Coronary artery (tissue), 2 donors: ENCODE measurements around the gene PTPRO.

Source experiments
- DNase-seq: peaks from one replicate; pipeline ENCODE4 v3.0.0-alpha.2; 2017; ENCODE audit warnings: low spot score
- H3K27ac ChIP-seq, 2 donors: fragments of 200-600 bp; sonication (generic); one replicate each; pipeline ENCODE4 v1.5.1; 2016 to 2019
- H3K4me3 ChIP-seq: fragments of 200-600 bp; sonication (generic); 2 replicates; pipeline ENCODE4 v1.5.1; 2016; ENCODE audit warnings: mild to moderate bottlenecking, moderate library complexity
- TF ChIP-seq, protein P1 (sequence below): fragments of 200-600 bp; sonication (generic); IDR thresholded peaks from one replicate; pipeline ENCODE4 v1.5.1; 2019; ENCODE audit warnings: antibody characterized with exemption

The PTPRO gene

GRCh38 chr12:15372352-15372751, 50.0 kb downstream of the PTPRO start:
- TF ChIP-seq, protein P1, sequence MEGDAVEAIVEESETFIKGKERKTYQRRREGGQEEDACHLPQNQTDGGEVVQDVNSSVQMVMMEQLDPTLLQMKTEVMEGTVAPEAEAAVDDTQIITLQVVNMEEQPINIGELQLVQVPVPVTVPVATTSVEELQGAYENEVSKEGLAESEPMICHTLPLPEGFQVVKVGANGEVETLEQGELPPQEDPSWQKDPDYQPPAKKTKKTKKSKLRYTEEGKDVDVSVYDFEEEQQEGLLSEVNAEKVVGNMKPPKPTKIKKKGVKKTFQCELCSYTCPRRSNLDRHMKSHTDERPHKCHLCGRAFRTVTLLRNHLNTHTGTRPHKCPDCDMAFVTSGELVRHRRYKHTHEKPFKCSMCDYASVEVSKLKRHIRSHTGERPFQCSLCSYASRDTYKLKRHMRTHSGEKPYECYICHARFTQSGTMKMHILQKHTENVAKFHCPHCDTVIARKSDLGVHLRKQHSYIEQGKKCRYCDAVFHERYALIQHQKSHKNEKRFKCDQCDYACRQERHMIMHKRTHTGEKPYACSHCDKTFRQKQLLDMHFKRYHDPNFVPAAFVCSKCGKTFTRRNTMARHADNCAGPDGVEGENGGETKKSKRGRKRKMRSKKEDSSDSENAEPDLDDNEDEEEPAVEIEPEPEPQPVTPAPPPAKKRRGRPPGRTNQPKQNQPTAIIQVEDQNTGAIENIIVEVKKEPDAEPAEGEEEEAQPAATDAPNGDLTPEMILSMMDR, result no peak
- no peak for DNase-seq
- no peak overlapping the region for H3K27ac ChIP-seq

GRCh38 chr12:15387772-15388171, 65.5 kb downstream of the PTPRO start:
- H3K4me3 ChIP-seq, result no peak overlapping the region
- DNase-seq, result no peak
- H3K27ac ChIP-seq, result no peak overlapping the region
- TF ChIP-seq, protein P1, result no peak

More at GRCh38 chr12:15372352-15372751, 50.0 kb downstream of the PTPRO start:
- H3K4me3 ChIP-seq, result no peak overlapping the region

DNA sequence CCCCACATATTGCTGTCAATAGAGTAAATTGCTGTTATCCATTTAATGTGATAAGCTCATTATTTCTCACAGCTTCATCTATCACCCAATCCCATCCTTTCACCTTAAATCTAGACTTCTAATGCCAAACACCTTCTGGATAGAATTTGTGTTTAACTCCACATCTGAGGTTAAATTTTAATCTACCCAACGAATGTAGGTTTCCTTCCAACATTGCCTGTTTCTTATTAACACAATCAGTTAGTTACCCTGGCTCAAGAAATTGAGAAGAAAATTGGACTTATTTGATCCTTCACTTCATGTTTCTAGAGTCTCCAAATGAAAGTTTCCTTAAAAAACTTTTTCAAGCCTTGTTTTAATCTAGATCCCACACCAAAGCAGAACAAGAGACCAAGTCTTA, 67.3 kb downstream of the PTPRO start:
- Histone ChIP-seq H3K27ac (no peak overlapping the region), H3K4me3 (no peak overlapping the region)
- TF ChIP-seq, protein P1, result no peak
- no peak for DNase-seq

GRCh38 chr12:15393037-15393436, 70.7 kb downstream of the PTPRO start:
- Histone ChIP-seq H3K27ac (no peak overlapping the region), H3K4me3 (no peak overlapping the region)
- DNase-seq, result no peak
- TF ChIP-seq, protein P1, result no peak

DNA sequence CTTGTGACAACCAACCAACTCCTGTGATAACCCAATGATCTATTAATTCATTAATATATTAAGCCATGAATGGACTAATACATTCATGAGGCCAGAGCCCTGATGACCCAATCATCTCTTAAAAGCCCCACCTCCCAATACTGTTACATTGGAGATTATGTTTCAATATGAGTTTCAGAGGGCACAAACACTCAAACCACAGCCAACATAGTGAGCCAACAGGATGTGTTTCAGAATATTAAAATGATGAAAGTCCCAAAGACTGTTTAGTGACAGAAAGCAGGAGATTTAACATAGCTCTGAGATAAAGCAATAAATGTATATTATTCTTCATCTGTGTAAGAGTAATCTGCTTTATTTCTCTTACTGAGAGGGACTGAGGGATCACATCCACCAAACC, 71.7 kb downstream of the PTPRO start:
- Histone ChIP-seq H3K4me3 (no peak overlapping the region), H3K27ac (no peak overlapping the region)
- TF ChIP-seq, protein P1, result no peak
- DNase-seq, result no peak

DNA sequence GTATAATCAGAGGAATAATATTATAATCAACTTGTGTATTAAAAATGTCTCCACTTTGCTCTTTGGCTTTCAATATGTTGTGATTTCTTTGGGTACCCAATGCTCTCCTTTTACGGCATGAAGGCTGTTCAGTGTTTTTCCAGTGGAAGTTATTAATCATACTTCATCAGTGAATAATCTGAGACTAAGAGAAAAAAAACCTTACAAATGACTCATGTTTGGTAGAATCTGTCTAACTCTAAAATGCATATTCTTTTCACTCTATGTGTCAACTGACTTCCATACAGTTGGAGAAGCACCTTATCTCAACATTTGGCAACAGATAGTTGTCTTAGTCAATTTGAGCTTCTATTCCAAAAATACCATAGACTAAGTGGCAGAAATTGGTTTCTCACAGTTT, 82.2 kb downstream of the PTPRO start:
- Histone ChIP-seq H3K4me3 (no peak overlapping the region), H3K27ac (no peak overlapping the region)
- TF ChIP-seq, protein P1, result no peak
- no peak for DNase-seq

- Histone ChIP-seq H3K4me3 (no peak overlapping the region), H3K27ac (no peak overlapping the region)
- TF ChIP-seq, protein P1, result no peak
- no peak for DNase-seq
Measured at GRCh38 chr12:15405606-15406005, 83.3 kb downstream of the PTPRO start.
